ENCODE data around the gene ITGA2B. TPM values are rescaled to one million over a fixed set of nuclear protein-coding genes. Genes with fewer than 3 reads are reported as not detected.
A peak's percentile ranks its signal among the peaks of the same experiment; 100 is the strongest.
"Not testable (repeated sequence)": the region's sequence is repeated elsewhere in the genome, so short reads cannot be mapped to it uniquely, and the experiment has no call there.

Gene ITGA2B
- total and polyA plus RNA-seq, 4 donors, result 1.4 to 9.2 (median 4.2) TPM

GRCh38 chr17:44345454-44346026, 43.9 kb downstream of the ITGA2B start:
- no peaks in the 10 kb centered on the region for H3K27me3 ChIP-seq (ENCODE audit: control insufficient read depth in 3 of 3, insufficient read depth in 3 of 3, low read length in 2 of 3)
- ATAC-seq (ENCODE audit: insufficient read depth, low FRiP score) (peak; percentile 2), DNase-seq (peak; percentile 72 to 83 (median 80))
- H3K9me3 ChIP-seq (ENCODE audit: control insufficient read depth in 4 of 4, insufficient read depth in 3 of 4, low read length in 3 of 4), result no peaks in the 10 kb centered on the region
- peak overlapping the region; percentile 71 for H3K4me3 ChIP-seq
- H3K9ac ChIP-seq (ENCODE audit: insufficient read depth in 1 of 2, low read length in 2 of 2), result peak overlapping the region in 1 of 2 donors; percentile 73
- H3K4me1 ChIP-seq (ENCODE audit: control insufficient read depth in 5 of 5, insufficient read depth in 5 of 5, low read length in 5 of 5), result peaks cover 0 to 11% (median 4%) of the 10 kb centered on the region in 5 donors
- H3K36me3 ChIP-seq (ENCODE audit: control insufficient read depth in 4 of 4, insufficient read depth in 4 of 4, low read length in 4 of 4), result peaks cover 0 to 16% (median 2%) of the 10 kb centered on the region in 4 donors
- 1% methylated on average over 16 to 21 of the region's 21 CpGs for WGBS, 2 donors
- TF ChIP-seq, protein P1, sequence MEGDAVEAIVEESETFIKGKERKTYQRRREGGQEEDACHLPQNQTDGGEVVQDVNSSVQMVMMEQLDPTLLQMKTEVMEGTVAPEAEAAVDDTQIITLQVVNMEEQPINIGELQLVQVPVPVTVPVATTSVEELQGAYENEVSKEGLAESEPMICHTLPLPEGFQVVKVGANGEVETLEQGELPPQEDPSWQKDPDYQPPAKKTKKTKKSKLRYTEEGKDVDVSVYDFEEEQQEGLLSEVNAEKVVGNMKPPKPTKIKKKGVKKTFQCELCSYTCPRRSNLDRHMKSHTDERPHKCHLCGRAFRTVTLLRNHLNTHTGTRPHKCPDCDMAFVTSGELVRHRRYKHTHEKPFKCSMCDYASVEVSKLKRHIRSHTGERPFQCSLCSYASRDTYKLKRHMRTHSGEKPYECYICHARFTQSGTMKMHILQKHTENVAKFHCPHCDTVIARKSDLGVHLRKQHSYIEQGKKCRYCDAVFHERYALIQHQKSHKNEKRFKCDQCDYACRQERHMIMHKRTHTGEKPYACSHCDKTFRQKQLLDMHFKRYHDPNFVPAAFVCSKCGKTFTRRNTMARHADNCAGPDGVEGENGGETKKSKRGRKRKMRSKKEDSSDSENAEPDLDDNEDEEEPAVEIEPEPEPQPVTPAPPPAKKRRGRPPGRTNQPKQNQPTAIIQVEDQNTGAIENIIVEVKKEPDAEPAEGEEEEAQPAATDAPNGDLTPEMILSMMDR (IDR thresholded peaks at IDR 0.05; ENCODE audit: control extremely low read depth, extremely low read depth), result peak; percentile 37
- H3K27ac ChIP-seq (ENCODE audit: low read depth in 1 of 2, low read length in 1 of 2), result peak overlapping the region; percentile 66 to 96

- DNase-seq (peak; percentile 98 to 100 (median 100)), ATAC-seq (ENCODE audit: insufficient read depth, low FRiP score) (peak; percentile 98)
- WGBS, 2 donors, result 0% methylated on average over 26 of the region's 26 CpGs
- TF ChIP-seq, protein P1 (IDR thresholded peaks at IDR 0.05; ENCODE audit: control extremely low read depth, extremely low read depth), result no peak
- H3K36me3 ChIP-seq (ENCODE audit: control insufficient read depth in 4 of 4, insufficient read depth in 4 of 4, low read length in 4 of 4), result peaks cover 0 to 10% (median under 1%) of the 10 kb centered on the region in 4 donors
- H3K4me1 ChIP-seq (ENCODE audit: control insufficient read depth in 5 of 5, insufficient read depth in 5 of 5, low read length in 5 of 5), result peaks cover 0 to 11% (median 4%) of the 10 kb centered on the region in 5 donors
- H3K27ac ChIP-seq (ENCODE audit: low read depth in 1 of 2, low read length in 1 of 2), result peak within 1 kb of the TSS; percentile 66 to 96
- H3K27me3 ChIP-seq (ENCODE audit: control insufficient read depth in 3 of 3, insufficient read depth in 3 of 3, low read length in 2 of 3), result no peaks in the 10 kb centered on the region
- H3K4me3 ChIP-seq, result peak within 1 kb of the TSS; percentile 71
- peak within 1 kb of the TSS in 1 of 2 donors; percentile 73 for H3K9ac ChIP-seq (ENCODE audit: insufficient read depth in 1 of 2, low read length in 2 of 2)
- H3K9me3 ChIP-seq (ENCODE audit: control insufficient read depth in 4 of 4, insufficient read depth in 3 of 4, low read length in 3 of 4), result no peaks in the 10 kb centered on the region
Measured at GRCh38 chr17:44344939-44345453, 44.5 kb downstream of the ITGA2B start, which contains the start of gene GRN. Gene GRN, plus strand, starts transcription at chr17:44345302. Its CDS starts 3,863 bp downstream, at chr17:44349165.

- Histone ChIP-seq H3K36me3 (ENCODE audit: control insufficient read depth in 4 of 4, insufficient read depth in 4 of 4, low read length in 4 of 4) (no peaks in the 10 kb centered on the region), H3K9me3 (ENCODE audit: control insufficient read depth in 4 of 4, insufficient read depth in 3 of 4, low read length in 3 of 4) (no peaks in the 10 kb centered on the region), H3K4me1 (ENCODE audit: control insufficient read depth in 5 of 5, insufficient read depth in 5 of 5, low read length in 5 of 5) (peaks cover 0 to 9% (median 4%) of the 10 kb centered on the region in 5 donors), H3K9ac (ENCODE audit: insufficient read depth in 1 of 2, low read length in 2 of 2) (no peak overlapping the region), H3K27ac (ENCODE audit: low read depth in 1 of 2, low read length in 1 of 2) (no peak overlapping the region), H3K4me3 (no peak overlapping the region), H3K27me3 (ENCODE audit: control insufficient read depth in 3 of 3, insufficient read depth in 3 of 3, low read length in 2 of 3) (no peaks in the 10 kb centered on the region)
- TF ChIP-seq, protein P1 (IDR thresholded peaks at IDR 0.05; ENCODE audit: control extremely low read depth, extremely low read depth), result no peak
- ATAC-seq (ENCODE audit: insufficient read depth, low FRiP score) (no peak), DNase-seq (no peak)
- 76 to 82% methylated on average over 11 of the region's 11 CpGs for WGBS, 2 donors
Measured at GRCh38 chr17:44343510-44344209, 45.8 kb downstream of the ITGA2B start.

DNA sequence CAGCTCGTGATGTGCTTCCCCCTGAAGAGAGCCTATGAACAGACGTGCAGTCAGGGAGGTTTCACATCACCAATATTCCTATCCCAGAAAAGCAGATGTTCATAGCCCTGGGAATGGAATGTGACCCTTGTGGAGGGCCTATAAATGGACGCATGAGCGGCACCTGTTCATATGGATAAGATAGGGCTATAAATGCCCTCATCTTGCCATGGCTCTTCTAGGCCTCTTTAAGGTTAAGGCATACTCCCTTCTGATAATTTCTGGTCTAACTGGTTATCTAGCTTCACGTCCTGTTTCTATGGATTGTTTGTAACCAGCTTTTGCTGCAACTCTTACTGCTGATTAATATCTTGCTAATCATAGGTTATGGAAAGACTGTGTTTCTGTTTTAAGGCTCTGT, 48.9 kb downstream of the ITGA2B start:
- not testable (repeated sequence) for DNase-seq; H3K27me3 ChIP-seq (ENCODE audit: control insufficient read depth in 3 of 3, insufficient read depth in 3 of 3, low read length in 2 of 3); H3K4me3 ChIP-seq; H3K9ac ChIP-seq (ENCODE audit: insufficient read depth in 1 of 2, low read length in 2 of 2); H3K9me3 ChIP-seq (ENCODE audit: control insufficient read depth in 4 of 4, insufficient read depth in 3 of 4, low read length in 3 of 4); H3K36me3 ChIP-seq (ENCODE audit: control insufficient read depth in 4 of 4, insufficient read depth in 4 of 4, low read length in 4 of 4); ATAC-seq (ENCODE audit: insufficient read depth, low FRiP score); H3K27ac ChIP-seq (ENCODE audit: low read depth in 1 of 2, low read length in 1 of 2)
- WGBS, 2 donors, result 65 to 81% methylated on average over 5 of the region's 5 CpGs
- H3K4me1 ChIP-seq (ENCODE audit: control insufficient read depth in 5 of 5, insufficient read depth in 5 of 5, low read length in 5 of 5), result peaks cover 0 to 10% (median 0%) of the 10 kb centered on the region in 5 donors
